ENCODE results near the gene KSR1. TPM values are rescaled to one million over a fixed set of nuclear protein-coding genes. Genes with fewer than 3 reads are reported as not detected.

KSR1 gene
- total RNA-seq, 1 donor from 2014 or later = 12.6 TPM

DNA sequence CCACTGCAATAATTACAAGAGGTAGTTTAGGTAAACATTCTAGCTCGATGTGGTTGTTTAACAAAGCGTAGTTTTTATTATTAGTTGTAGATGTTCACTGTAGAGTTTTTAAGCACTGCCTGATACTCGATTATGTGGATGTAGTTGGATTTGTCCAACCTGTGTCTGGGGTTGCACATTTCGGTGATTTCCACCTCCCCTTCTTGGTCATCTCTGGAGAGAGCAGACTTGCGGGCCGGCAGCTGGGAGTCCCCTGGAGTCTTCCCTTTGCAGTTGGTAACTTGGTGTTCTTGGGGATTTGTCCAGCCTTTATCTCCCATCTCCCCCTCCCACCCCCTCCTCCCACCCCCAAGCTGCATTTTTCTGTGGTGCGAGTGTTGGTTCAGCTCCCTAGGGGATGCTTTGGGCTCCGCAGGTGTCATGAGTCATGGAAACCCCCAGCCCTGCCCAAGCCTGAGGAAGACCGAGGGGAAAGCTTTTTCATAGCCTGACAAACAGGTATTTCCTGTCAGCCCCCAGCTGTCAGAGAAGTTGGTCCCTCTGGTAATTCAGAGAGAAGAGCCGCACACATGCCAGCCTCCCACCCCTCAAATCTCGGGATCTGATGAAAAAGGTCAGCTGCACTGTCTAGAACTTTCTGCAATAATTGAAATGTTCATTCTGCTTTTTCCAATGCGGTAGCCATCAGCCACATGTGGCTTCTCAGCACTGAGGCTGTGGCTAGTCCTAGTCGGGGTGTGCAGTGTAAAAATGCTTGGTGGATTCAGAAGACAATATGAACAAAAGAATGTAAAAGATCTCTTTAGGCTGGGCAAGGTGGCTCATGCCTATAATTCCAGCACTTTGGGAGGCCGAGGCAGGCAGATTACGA lies 50.3 kb downstream of the KSR1 start:
- FAIRE-seq (no peak), DNase-seq (ENCODE audit: low spot score in 2 of 2) (no peak)

GRCh38 chr17:27511168-27511883 lies 55.1 kb downstream of the KSR1 start:
- no peak for FAIRE-seq
- DNase-seq (ENCODE audit: low spot score in 2 of 2) = no peak

- DNase-seq (ENCODE audit: low spot score in 2 of 2) (no peak), FAIRE-seq (no peak)
Measured at GRCh38 chr17:27512031-27512430, 55.8 kb downstream of the KSR1 start.

DNA sequence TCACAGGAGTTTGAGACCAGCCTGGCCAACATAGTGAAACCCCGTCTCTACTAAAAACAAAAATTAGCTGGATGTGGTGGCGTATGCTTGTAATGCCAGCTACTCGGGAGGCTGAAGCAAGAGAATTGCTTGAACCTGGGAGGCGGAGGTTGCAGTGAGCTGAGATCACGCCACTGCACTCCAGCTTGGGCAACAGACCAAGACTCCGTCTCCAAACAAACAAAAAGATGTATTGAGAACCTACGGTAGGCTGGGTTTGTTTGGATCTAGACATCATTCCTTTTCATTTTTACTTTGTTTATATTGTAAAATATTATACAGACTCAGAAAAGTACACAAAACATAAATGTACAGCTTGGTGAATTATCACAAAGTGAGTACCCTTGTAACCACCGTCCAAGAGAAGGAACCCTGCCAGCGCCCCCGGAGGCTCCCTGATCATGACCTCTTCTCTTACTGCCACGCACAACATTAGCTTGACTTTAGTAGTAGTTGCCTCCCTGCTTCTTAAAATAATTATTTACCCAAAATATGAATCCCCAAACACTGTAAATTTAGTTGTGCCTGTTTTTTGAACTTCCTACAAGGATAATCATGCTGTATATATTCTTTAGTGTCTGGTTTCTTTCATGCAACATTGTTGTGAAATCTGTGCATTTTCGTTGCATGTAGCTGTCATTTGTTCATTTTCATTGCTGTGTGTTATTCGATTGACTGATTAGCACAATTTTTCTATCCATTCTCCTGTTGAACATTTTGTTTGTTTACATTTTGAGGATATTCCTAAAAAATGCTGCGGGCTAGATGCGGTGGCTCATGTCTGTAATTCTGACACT lies 56.5 kb downstream of the KSR1 start:
- no peak for DNase-seq (ENCODE audit: low spot score in 2 of 2)

GRCh38 chr17:27513849-27514248 lies 57.6 kb downstream of the KSR1 start:
- FAIRE-seq = no peak
- DNase-seq (ENCODE audit: low spot score in 2 of 2) = peak in 1 of 2 donors; percentile 44

More for the DNA sequence above, 56.5 kb downstream of the KSR1 start:
- FAIRE-seq = no peak

DNA sequence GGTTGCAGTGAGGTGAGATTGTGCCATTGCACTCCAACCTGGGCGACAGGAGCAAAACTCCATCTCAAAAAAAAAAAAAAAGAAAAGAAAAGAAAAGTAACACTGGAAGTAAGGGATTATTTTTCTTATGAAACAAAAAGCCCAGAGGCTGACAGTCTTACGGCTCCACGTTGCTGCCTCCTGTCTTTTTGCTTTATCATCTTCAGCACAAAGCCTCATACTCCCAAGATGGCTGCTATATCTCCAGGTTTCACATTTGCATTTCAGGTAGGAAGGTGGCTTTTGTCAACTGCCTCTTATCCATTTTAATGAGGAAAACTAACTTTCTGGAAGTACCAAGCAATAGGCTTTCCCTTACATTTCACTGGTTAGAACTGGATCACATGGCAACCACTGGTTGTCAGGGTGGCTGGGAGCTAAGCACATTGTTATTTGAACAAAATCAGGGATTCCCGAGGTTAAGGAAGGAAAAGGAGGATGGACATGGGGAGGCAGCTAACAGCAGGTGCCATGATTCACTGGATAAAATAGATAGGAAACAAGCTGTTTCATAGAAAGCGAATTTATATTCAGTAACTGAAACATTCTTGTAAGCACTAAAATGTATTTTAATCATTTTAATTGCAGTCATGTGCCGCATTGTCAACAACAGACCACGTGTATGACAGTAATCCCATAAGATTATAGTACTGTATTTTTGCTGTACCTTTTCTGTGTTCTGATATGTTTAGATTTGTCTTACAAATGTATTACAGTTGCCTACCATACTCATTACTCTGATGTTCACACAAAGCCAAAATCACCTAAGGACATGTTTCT lies 58.6 kb downstream of the KSR1 start:
- FAIRE-seq (no peak), DNase-seq (ENCODE audit: low spot score in 2 of 2) (no peak)

DNA sequence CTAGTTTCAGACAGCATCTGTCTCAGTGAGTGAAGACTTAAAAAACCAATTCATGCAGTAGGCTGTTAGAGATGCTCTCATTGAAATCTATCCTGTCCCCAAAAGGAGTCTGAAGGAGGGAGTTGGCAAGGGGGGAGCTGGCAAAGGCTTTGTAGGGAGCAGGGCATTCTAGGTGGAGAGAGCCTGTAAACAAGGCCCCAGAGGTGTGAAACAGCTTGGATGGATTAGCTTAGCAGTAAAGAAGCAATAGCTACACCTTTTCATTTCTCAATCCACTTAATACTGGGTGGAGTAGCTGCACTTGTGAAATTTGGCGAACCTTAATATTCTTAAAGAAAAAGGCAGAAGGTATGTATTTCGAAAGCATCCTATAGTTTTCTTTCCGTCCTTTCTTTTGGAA lies 61.8 kb downstream of the KSR1 start:
- FAIRE-seq = no peak

DNA sequence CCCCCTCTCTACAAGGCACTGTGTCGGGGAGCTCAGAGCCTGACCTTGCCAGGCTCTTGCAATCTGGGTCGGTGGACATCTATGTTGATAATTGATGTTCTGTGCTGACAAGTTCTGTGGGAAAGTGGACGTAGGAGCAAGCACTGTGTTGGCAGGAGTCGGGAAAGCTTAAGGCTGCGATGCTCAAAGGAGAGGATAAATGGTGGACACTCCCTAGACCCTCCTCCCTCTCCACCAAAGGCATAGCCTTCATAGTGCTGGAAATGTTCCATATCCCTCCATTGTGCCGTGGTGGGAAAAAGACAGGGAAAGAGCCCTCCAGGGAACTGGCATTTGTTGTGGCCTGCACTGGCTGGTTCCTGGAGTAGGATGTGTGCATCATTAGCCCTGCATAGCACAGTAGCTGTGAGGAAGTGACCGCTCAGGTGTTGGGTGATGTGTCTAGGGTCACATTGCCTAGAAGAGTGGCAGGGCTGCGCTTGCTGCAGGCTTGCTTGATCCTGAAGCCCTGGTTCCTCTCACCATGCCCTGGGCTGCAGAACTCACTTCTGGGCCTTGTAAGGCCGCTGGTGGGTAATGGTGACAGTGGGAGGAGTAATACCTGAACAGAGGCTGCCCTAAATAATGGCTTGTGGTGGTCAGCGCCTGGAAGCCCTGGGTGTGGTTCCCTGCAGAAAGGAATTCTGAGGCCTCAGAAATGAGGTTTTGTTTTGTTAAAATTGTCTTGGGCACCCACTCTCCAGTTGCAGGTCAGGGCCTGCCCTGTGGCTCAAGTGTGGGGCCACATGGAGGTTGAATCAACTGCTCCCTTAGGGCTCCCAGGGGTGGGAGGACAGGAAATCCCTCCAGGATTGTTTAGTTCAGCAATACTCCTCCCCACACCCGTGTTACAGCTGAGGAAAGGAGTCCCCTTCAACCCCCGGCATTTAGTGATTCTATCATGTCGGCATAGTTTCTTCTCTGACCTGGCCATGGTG lies 62.6 kb downstream of the KSR1 start:
- DNase-seq (ENCODE audit: low spot score in 2 of 2) = no peak
- FAIRE-seq = no peak

More for the DNA sequence above, 61.8 kb downstream of the KSR1 start:
- DNase-seq (ENCODE audit: low spot score in 2 of 2) = no peak

GRCh38 chr17:27519550-27519949 lies 63.3 kb downstream of the KSR1 start:
- FAIRE-seq = no peak
- DNase-seq (ENCODE audit: low spot score in 2 of 2) = no peak

- FAIRE-seq (no peak), DNase-seq (ENCODE audit: low spot score in 2 of 2) (peak; percentile 29 to 59)
Measured at GRCh38 chr17:27520491-27521185, 64.4 kb downstream of the KSR1 start.

DNA sequence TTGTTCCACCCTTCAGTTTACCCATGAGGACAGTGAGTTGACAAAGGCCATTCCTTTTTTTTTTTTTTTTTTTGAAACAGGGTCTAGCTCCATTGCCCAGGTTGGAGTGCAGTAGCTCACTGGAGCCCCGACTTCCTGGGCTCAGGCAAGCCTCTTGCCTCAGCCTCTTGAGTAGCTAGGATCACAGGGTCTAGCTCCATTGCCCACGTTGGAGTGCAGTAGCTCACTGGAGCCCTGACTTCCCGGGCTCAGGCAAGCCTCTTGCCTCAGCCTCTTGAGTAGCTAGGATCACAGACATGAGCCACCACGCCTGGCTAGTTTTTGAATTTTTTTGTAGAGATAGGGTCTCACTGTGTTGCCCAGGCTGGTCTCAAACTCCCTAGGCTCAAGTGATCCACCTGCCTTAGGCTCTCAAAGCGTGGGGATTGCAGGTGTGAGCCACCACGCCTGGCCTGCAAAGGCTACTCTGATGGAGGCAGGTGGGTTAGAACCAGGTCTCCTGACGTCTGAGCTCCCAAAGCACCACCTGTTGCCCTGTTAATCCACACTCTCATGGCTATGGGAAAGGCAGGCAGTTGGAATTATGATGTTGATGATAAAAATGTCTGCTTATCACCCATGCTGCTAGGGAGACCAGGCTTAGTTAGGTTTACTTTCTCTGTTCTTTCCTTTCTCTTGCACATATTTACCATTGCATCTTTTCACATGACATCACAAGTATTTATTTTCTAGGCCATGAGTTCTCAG lies 65.2 kb downstream of the KSR1 start:
- FAIRE-seq (no peak), DNase-seq (ENCODE audit: low spot score in 2 of 2) (no peak)

DNA sequence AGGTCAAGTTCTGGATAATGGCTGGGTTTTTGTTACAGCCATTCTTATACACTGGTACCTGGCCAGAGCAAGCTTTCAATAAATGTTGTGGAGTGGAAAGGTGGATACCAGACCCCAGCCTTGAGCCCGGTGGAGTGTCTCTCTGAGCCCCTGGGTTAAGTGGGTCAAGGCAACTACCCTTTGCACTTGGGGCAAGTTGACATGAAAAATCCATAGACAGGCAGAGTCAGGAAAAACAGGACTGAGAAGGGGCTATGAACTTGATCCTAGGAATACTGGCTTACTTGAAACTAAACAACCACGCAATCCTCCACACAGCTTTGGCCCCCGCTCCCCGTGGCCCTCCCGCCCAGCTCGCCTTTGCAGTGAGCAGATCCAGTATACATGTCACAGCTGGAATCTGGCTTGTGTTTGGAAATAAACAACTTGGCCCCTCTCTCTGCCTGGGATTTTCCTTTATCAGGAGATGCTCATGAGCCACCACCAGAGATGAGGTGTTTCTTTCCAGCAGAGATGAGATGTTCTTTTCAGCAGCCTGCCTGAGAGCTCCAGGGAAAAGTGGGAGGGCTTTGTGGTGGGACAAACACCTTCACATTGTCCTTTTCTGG lies 65.9 kb downstream of the KSR1 start:
- FAIRE-seq (no peak), DNase-seq (ENCODE audit: low spot score in 2 of 2) (no peak)

DNA sequence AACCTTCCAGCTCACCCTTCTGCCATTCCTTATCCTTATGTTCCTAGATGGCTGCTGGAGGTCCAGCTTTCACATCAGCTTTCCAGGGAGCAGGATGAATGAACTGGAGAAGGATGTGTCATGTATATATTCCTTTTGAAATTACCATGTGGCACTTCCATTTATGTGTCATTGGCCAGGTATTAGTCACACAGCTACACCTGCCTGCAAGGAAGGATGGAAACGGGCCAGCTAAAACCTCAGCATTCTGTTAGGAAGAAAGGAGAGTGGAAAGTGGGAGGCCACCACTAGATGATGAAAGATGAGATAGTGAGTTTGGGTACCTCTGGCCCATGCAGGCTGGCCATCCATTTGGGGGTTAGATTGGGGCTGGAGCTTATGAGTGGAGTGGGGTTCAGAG lies 67.5 kb downstream of the KSR1 start:
- DNase-seq (ENCODE audit: low spot score in 2 of 2) = no peak
- FAIRE-seq = no peak

DNA sequence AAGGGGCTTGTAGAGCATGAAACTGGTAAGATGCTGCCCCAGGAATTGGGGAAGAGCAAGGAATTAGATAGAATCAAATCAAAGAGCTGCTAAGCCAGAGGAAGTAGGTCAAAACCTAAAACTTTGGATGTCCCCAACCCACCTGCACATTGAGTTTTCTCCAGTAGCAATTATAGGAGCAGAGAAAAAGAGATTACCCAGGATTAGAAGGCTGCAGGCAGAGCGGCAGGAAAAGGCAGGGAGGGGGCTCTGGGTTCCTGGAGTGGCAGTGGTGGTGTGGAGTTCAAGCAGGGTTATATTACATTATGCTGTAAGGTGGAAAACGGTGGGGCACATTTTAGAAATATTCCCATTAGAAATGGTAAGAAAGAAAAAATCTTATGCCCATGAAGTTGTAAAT lies 68.3 kb downstream of the KSR1 start:
- FAIRE-seq (no peak), DNase-seq (ENCODE audit: low spot score in 2 of 2) (no peak)

DNA sequence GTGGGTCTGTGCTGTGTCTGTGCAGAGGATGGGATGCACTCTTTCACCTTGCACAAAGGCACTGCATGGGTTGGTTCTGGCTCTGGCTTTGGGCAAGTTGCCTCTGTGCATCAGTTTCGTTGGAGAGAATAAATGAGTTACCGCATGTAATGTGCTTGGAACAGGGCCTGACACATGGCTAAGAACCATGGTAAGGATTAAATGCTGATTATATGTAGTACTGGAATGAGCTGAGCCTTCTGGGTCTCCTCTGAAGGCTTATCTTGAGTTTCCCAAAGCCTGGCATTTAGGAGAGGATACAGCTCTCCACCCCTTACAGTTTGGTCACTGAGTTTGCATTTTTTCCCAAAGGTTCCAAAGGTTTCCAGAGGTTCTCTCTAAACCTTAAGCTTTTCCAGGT lies 69.1 kb downstream of the KSR1 start:
- no peak for DNase-seq (ENCODE audit: low spot score in 2 of 2)
- no peak for FAIRE-seq

GRCh38 chr17:27525836-27526603 lies 69.8 kb downstream of the KSR1 start:
- FAIRE-seq = no peak
- DNase-seq (ENCODE audit: low spot score in 2 of 2) = no peak

All from frontal cortex (tissue), 4 donors.